ENCODE results near the gene VSX1. TPM values are rescaled to one million over a fixed set of nuclear protein-coding genes. Genes with fewer than 3 reads are reported as not detected.

VSX1 gene
- total and polyA plus RNA-seq, 2 of the 4 experiments (the other 2 are of a cell fraction): not detected

DNA sequence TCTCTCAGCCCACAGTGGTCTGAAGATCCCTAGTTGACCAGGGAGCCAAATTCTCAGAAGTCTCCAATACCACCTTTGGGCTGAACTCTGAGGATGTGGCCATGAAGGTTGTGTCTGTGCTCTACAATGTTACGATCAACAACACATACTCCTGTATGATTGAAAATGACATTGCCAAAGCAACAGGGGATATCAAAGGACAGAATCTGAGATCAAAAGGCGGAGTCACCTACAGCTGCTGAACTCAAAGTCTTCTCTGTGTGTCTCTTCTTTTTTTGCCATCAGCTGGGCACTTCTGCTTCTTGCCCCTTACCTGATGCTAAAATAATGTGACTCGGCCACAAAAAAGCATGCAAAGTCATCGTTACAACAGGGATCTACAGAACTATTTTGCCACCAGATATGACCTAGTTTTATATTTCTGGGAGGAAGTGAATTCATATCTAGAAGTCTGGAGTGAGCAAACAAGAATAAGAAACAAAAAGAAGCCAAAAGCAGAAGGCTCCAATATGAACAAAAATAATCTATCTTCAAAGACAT lies 17.7 kb upstream of the VSX1 start:
- H4K20me1 ChIP-seq (ENCODE audit: insufficient read depth, low read length): no peaks in the 10 kb centered on the region
- no peaks in the 10 kb centered on the region for H3K36me3 ChIP-seq (ENCODE audit: control insufficient read depth, insufficient read depth, low read length)
- intact Hi-C loops (cut with micrococcal nuclease): no loop called here
- H3K9ac ChIP-seq (ENCODE audit: low read depth, low read length): no peak overlapping the region
- no peak overlapping the region for H3K18ac ChIP-seq (ENCODE audit: low read depth, low read length)
- no peak overlapping the region for H2BK20ac ChIP-seq (ENCODE audit: low read depth, low read length)
- ATAC-seq (ENCODE audit: low read depth) (no peak), DNase-seq (no peak)
- no peak overlapping the region for H3K14ac ChIP-seq (replicated peaks; ENCODE audit: low read depth, low read length)
- in situ Hi-C loops (cut with MboI; ENCODE audit: low sequenced_read_pairs): no loop called here
- H3K27ac ChIP-seq (ENCODE audit: insufficient read depth, low read length): no peak overlapping the region
- POLR2A ChIA-PET (ENCODE audit: unreplicated experiment): no interaction called here
- peaks cover 16% of the 10 kb centered on the region for H3K27me3 ChIP-seq (ENCODE audit: control insufficient read depth, insufficient read depth, low read length)
- no peak overlapping the region for H3K4me3 ChIP-seq (ENCODE audit: insufficient read depth, low read depth, low read length)
- no peak overlapping the region for H2AK9ac ChIP-seq (replicated peaks; ENCODE audit: low read depth, low read length, poor library complexity)
- no peaks in the 10 kb centered on the region for H3K79me1 ChIP-seq (ENCODE audit: low read depth in 1 of 2, low read length in 2 of 2)
- no peak overlapping the region for H2BK5ac ChIP-seq (ENCODE audit: low read depth, low read length, poor library complexity, severe bottlenecking)
- H3K4me1 ChIP-seq (ENCODE audit: control insufficient read depth, insufficient read depth, low read length): no peaks in the 10 kb centered on the region
- H3K4ac ChIP-seq (ENCODE audit: low read depth, low read length): no peak overlapping the region
- H2AK5ac ChIP-seq (ENCODE audit: low read depth, low read length): no peak overlapping the region
- dilution Hi-C loops (cut with HindIII; ENCODE audit: low sequenced_read_pairs, unreplicated experiment): no loop called here
- CTCF ChIA-PET: no interaction called here
- TF ChIP-seq FOS (IDR thresholded peaks at IDR 0.05; ENCODE audit: low read depth, low read length) (no peak), CHD1 (IDR thresholded peaks at IDR 0.05; ENCODE audit: low read depth, low read length) (no peak), MAZ (IDR thresholded peaks at IDR 0.05; ENCODE audit: borderline replicate concordance, low read depth, low read length) (no peak), RAD21 (IDR thresholded peaks at IDR 0.05; ENCODE audit: low read length) (no peak), MAFK (IDR thresholded peaks at IDR 0.05; ENCODE audit: low read depth, low read length) (no peak), RCOR1 (IDR thresholded peaks at IDR 0.05; ENCODE audit: insufficient replicate concordance, low read length) (no peak), ELK1 (IDR thresholded peaks at IDR 0.05; ENCODE audit: borderline replicate concordance, low read depth, low read length) (no peak), MXI1 (IDR thresholded peaks at IDR 0.05; ENCODE audit: borderline replicate concordance, low read depth, low read length) (no peak)
- H3K56ac ChIP-seq (ENCODE audit: extremely low read depth, insufficient read depth, low read length): no peak overlapping the region
- no peak overlapping the region for H4K5ac ChIP-seq (ENCODE audit: low read depth, low read length)
- H3K4me2 ChIP-seq (ENCODE audit: low read depth, low read length): no peak overlapping the region
- no peak overlapping the region for H2AFZ ChIP-seq (replicated peaks; ENCODE audit: low read length, poor library complexity)
- H3K23ac ChIP-seq (ENCODE audit: low read depth, low read length): no peak overlapping the region
- no peaks in the 10 kb centered on the region for H3K9me1 ChIP-seq (ENCODE audit: insufficient read depth, low read length)
- no peak overlapping the region for H2BK15ac ChIP-seq (ENCODE audit: low read depth, low read length)
- 11% methylated on average over 1 of the region's 4 CpGs; no CpG with 5 or more reads in 1 of the 2 experiments for WGBS, 2 experiments (ENCODE audit: extremely low coverage in 2 of 2, insufficient read length in 1 of 2)
- no TSS peak for BruUV-seq (replicated peaks)
- H3K9me3 ChIP-seq (ENCODE audit: control insufficient read depth, insufficient read depth, low read length): no peaks in the 10 kb centered on the region
- H4K8ac ChIP-seq (ENCODE audit: low read depth in 2 of 2, low read length in 2 of 2): no peak overlapping the region
- H2BK120ac ChIP-seq (ENCODE audit: low read depth, low read length): no peak overlapping the region
- H4K91ac ChIP-seq (ENCODE audit: insufficient read depth, low read depth, low read length): no peak overlapping the region

Measured in IMR-90 (cell line).